HG03469 (cell line): ENCODE measurements around the gene ZDHHC19.
"Not testable (repeated sequence)": the region's sequence is repeated elsewhere in the genome, so short reads cannot be mapped to it uniquely, and the experiment has no call there.

Experiments used
- ATAC-seq: cut with Tn5 transposase; IDR thresholded peaks from one replicate; pipeline ENCODE4 v1.9.1; 2021; ENCODE audit warnings: mild to moderate bottlenecking, moderate library complexity, moderate number of reproducible peaks; ENCODE audit not compliant: unreplicated experiment

The ZDHHC19 gene

DNA sequence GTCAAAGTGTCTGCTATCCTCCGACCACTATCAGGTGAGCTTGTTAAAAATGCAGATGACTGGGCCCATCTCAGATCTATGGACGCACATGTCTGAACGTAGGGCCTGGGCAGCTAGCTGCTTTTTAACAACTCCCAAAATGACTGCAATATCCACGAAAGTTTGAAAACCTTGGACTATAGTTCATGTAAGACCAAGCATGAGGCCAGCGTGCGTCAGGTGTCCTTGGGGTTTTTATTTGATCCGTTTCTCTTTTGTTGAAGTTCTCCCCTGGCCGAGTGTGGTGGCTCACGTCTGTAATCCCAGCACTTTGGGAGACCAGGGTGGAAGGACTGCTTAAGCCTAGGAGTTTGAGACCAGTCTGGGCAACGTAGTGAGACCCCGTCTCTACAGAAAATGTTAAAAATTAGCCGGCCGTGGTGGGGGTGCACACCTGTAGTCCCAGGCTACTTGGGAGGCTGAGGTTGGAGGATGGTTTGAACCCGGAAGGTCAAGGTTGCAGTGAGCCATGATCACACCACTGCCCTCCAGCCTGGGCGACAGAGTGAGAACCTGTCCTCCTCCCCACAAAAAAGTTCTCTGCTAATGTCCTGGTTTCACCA is 14.7 kb upstream of the ZDHHC19 start:
- no peak for ATAC-seq

DNA sequence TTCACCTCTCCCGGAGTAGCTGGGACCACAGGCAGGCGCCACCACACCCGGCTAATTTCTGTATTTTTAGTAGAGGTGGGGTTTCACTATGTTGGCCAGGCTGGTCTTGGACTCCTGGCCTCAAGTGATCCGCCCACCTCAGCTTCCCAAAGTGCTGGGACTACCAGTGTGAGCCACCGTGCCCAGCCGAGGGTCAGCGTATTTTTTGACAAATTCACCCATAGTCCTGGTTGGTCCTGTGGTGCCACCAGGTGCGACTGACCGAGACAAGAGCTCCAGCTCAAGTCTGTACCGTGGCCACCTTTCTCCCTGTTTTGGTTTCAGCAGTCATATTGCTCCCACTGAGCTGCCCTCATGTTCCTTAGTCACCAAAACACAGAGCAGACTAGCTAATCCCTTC is 13.9 kb upstream of the ZDHHC19 start:
- ATAC-seq: no peak

DNA sequence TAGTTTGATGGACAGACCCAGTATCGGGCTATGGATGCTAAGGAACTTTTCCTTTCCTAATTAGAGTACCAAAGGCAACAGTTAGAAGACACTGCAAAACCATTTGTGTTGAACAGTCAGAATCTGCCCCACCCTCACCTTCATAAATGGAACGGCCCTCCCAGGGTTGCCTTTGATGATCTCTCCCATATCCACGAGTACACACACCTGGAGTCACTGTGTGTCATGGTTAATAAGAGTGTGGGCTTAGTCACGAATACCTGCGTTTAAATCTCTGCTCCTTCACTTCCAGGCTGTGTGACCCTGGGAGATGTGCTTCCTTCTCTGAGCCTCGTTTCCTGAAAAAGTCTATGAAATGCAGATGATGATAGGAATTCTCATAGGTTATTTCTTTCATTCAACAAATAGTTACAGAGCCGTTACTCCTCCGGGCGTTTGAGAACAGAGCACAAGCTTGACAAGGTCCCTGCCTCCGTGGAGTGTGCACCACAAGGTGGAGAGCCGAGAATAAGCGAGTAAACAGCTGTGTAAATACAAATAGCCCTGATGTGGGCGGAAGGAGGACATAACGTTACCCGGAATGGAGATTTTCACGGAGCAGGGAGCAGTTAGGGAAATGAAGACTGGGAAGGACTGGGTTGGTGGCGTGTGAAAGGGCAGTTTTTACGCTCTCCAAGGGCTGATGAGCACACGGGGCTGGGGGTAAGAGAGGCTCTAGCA is 11.8 kb upstream of the ZDHHC19 start:
- ATAC-seq: no peak

GRCh38 chr3:196220991-196221390 is 9.8 kb upstream of the ZDHHC19 start:
- ATAC-seq: no peak

GRCh38 chr3:196220587-196220986 is 9.4 kb upstream of the ZDHHC19 start:
- ATAC-seq: no peak

- ATAC-seq: no peak
These were observed 8.7 kb upstream of the ZDHHC19 start for GRCh38 chr3:196219970-196220311.

DNA sequence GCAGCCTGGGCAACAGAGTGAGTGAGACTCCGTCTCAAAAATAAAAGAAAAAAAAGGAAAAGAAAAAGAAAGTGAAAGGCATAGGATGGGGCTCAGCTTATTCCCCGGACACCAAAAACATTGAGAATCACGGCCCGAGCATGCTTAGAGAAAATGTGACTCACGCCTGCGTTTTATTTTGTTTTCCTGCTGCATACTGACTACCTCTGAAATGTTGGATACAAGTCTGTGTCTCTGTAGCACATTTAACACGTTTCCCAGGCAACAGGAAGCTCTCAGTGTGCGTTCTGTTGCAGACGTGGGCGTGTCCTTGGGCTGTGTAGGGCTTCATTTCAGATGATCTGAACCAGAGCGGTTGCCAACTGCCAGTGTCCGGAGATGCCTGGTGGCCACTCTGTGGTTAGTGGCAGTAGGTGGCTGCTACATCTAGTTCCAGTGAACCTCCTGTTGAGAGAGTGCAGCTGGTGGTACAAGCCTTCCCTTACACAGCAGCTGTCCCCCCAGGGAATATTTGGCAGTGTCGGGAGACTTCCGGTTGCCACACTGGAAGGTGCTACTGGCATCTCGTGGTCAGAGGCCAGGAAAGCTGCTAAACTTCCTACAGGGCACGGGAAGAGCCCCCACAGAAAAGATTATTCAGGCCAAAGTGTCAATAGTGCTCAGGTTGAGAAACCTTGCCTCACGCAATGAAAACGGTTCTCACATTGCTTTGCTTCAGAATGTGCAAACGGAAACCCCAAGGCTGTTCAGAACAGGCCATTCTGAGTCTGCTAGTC is 8.2 kb upstream of the ZDHHC19 start:
- no peak for ATAC-seq

DNA sequence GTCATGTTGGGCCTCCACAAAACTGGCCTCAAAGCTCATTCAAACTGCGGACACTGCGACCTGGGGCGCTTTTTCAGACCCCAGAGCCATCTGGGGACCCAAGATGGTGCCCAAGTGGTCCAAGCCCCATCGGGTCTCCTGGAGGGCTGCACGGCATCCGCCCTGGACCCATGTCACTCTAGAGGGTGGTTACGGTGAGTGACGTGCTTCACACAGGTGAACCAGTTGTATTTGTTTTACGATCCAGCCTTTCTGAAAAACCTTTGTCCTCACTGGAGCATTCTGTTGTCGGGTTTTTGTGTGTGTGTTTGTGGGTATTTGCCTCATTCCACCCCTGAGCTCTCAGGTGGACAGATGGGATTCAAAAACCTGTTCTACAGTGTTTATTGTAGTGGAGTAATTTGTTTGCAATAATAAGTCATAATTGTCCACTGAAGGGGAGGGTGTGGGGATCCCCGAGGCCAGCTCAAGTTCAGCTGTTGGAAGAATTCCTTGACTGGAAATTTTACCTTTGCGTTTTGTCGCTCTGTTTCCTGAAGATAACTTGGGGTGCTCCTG is 7.0 kb upstream of the ZDHHC19 start:
- no peak for ATAC-seq

- no peak for ATAC-seq
These were observed 6.3 kb upstream of the ZDHHC19 start for GRCh38 chr3:196217307-196218154.

- ATAC-seq: no peak
These were observed 5.5 kb upstream of the ZDHHC19 start for GRCh38 chr3:196216681-196217211.

- ATAC-seq: no peak
These were observed 4.9 kb upstream of the ZDHHC19 start, which contains the start of gene SLC51A for GRCh38 chr3:196216089-196216564. Gene SLC51A, plus strand, starts transcription at chr3:196216534. Its CDS starts 179 bp downstream, at chr3:196216713.

DNA sequence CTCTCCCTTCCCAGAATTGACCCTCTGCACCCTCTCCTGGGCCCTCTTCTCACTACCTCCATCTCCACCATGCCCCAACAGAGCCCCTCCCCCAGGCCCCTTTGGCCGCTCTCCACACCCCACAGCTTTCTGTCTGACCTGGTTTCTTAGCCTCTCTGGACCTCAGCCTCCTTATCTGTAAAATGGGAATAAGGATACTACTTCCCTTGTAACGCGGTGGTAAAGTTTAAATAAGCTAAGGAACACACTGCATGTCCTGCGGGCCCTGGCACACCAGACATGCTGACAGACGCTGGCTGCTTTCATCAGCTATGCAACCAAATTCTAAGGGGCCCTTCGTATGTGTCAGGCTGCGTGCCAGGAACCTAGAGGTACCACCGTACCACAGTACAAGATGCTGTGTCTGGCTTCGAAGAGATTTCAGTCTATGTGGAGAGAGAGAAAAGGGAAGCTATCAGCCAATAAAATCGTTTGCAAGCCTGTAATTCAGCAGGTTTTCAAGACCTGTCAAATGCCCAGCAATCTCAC is 4.4 kb upstream of the ZDHHC19 start:
- ATAC-seq: no peak

DNA sequence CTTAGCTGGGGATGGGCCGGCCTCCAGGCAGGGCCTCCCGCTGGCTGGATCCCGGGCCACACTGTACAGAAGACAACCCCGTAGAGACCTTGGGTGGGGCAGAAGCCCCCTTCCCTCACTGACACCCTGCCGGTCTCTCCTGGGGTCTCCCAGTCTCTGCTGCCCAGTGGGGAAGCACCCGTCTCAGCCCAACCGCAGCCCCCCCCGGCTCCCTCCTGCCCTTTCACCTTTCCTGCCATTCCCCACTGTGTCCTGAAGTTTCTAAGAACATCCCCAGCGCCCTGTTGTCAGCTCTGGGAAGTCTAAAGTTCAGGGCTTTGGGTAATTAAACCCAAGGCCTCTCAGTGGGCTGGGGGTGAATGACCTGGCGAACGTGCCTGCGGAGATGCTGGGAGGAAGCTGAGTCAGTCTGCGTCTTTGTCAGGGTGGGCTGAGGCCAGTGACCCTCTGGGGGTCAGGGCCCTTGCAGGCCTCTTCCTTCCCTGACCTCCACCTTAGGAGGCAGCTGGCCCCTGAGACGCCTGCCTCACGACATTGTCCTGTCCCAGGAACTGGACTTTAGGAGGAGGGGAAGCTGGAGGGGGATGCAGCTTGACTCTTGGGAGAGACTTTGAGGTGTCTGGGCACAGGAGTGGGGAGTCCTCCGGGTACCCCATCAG is 3.7 kb upstream of the ZDHHC19 start:
- no peak for ATAC-seq

GRCh38 chr3:196209944-196210672 is 1.1 kb downstream of the ZDHHC19 start:
- not testable (repeated sequence) for ATAC-seq

DNA sequence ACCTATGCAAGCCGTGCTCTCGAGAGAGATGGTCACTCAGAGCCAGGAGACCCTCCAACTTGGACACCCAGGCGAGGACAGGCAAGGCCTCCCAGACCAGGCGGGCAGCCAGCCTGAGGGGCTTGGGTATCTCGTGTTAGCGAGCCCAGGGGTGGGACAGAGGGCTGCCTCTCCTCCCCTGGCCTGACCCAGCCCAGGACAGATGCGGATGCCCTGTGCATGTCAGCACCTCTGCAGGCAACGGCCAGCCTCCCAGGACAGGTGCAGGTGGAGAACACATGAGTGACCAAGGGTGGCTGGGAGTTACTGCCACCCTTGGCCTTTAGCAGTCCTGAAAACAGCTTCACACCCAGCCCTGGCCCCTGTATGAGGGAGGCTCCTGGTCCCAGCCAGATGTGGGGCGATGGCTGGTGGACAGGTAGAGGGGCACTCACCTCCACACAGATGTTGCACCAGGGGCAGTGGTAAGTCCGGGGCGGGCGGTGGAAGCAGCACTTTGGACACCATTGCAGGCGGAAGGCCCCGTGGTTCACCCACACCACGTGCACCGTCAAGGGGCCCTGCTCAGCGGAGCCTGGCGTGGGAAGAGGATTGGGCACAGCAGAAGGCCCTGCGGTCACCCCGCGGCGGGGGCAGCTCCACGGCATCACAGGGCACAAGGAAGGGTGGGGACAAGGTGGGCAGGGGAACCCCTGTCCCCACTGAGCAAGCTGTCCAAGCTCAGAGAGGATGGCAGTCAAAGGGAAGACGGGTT is 2.1 kb downstream of the ZDHHC19 start:
- no peak for ATAC-seq

- ATAC-seq: no peak
These were observed 3.2 kb downstream of the ZDHHC19 start for GRCh38 chr3:196207833-196208607.

- ATAC-seq: no peak
These were observed 3.9 kb downstream of the ZDHHC19 start for GRCh38 chr3:196207159-196207832.
